SK-N-SH (cell line): ENCODE measurements around the gene ABCA3. TPM values are rescaled to one million over a fixed set of nuclear protein-coding genes. Genes with fewer than 3 reads are reported as not detected.

Experiments used
- CTCF ChIA-PET: fragments of 300-600, 350-600 bp; formaldehyde crosslinking; extraction: SDS; loops from one replicate; lab custom pipeline; 2021; lab: Yijun Ruan, JAX
- POLR2A ChIA-PET: fragments of 350-600 bp; sonication (Branson Sonifier 250); formaldehyde crosslinking; extraction: SDS; loops from one replicate; lab custom pipeline; 2020; ENCODE audit warnings: antibody characterized with exemption, inconsistent platforms; lab: Yijun Ruan, JAX
- DNase-seq: peaks from one replicate; pipeline ENCODE4 v3.0.0; 2012
- H2AFZ ChIP-seq: fragments of 200-600 bp; sonication (generic); 2 replicates; pipeline ENCODE4 v1.8.1; 2016; ENCODE audit warnings: antibody characterized with exemption, mild to moderate bottlenecking, low read depth
- H3F3A ChIP-seq: fragments of 200-600 bp; sonication (generic); replicated peaks from 2 replicates; pipeline ENCODE3; 2016; ENCODE audit warnings: antibody characterized with exemption, mild to moderate bottlenecking; ENCODE audit not compliant: insufficient read depth
- H3K27ac ChIP-seq, 2 experiments: fragments of 200-500 bp in 1 of 2; fragments of 200-600 bp in 1 of 2; sonication (Bioruptor generic) in 1 of 2; sonication (generic), shearing (Covaris generic) in 1 of 2; 2 replicates each; pipeline versions ENCODE4 v1.5.1 to v1.6.1; 2014 to 2016; ENCODE audit warnings: low read depth in 2 of 2, inconsistent platforms in 1 of 2, low read length in 1 of 2, mild to moderate bottlenecking in 1 of 2, mixed read lengths in 1 of 2
- H3K27me3 ChIP-seq: fragments of 200-600 bp; sonication (generic), shearing (Covaris generic); 2 replicates; pipeline ENCODE4 v1.6.1; 2016; ENCODE audit warnings: mixed run types; ENCODE audit not compliant: insufficient read depth
- H3K36me3 ChIP-seq, 2 experiments: fragments of 200-500 bp in 1 of 2; fragments of 200-600 bp in 1 of 2; sonication (Bioruptor generic) in 1 of 2; sonication (generic) in 1 of 2; replicated peaks in 1 of 2; 2 replicates each; pipeline versions ENCODE3 to v1.5.1; 2014 to 2016; ENCODE audit warnings: low read length in 1 of 2, mild to moderate bottlenecking in 1 of 2; ENCODE audit not compliant: insufficient read depth in 2 of 2, control insufficient read depth in 1 of 2
- H3K4me1 ChIP-seq, 2 experiments: fragments of 200-500 bp in 1 of 2; fragments of 200-600 bp in 1 of 2; sonication (Bioruptor generic) in 1 of 2; sonication (generic), shearing (Covaris generic) in 1 of 2; 2 replicates each; pipeline versions ENCODE4 v1.5.1 to v1.6.1; 2014 to 2016; ENCODE audit warnings: low read depth in 1 of 2, low read length in 1 of 2, mixed run types in 1 of 2; ENCODE audit not compliant: insufficient read depth in 2 of 2, control insufficient read depth in 1 of 2
- H3K4me2 ChIP-seq: fragments of 200-600 bp; sonication (generic), shearing (Covaris generic); 2 replicates; pipeline ENCODE4 v1.6.1; 2017; ENCODE audit warnings: mixed run types
- H3K4me3 ChIP-seq, 2 experiments: fragments of 200-500 bp in 1 of 2; fragments of 200-600 bp in 1 of 2; sonication (Bioruptor generic) in 1 of 2; sonication (generic), shearing (Covaris generic) in 1 of 2; 2 replicates each; pipeline versions ENCODE4 v1.5.1 to v1.8.1; 2014 to 2016; ENCODE audit warnings: low read depth in 2 of 2, inconsistent platforms in 1 of 2, low read length in 1 of 2, mild to moderate bottlenecking in 1 of 2, mixed read lengths in 1 of 2, moderate library complexity in 1 of 2
- H3K79me2 ChIP-seq: fragments of 200-600 bp; sonication (generic); 2 replicates; pipeline ENCODE4 v1.8.1; 2017; ENCODE audit warnings: mild to moderate bottlenecking; ENCODE audit not compliant: insufficient read depth
- H3K9ac ChIP-seq: fragments of 200-600 bp; sonication (generic); 2 replicates; pipeline ENCODE4 v1.6.1; 2017; ENCODE audit warnings: mixed run types
- H3K9me2 ChIP-seq: fragments of 200-600 bp; sonication (generic); 2 replicates; pipeline ENCODE4 v1.6.1; 2017; ENCODE audit warnings: mixed run types
- H3K9me3 ChIP-seq: fragments of 200-600 bp; sonication (generic); 2 replicates; pipeline ENCODE4 v1.6.1; 2017; ENCODE audit warnings: mixed run types, mild to moderate bottlenecking, moderate library complexity
- H4K20me1 ChIP-seq: fragments of 200-600 bp; sonication (generic); 2 replicates; pipeline ENCODE4 v1.6.1; 2017; ENCODE audit warnings: mild to moderate bottlenecking, mixed run types; ENCODE audit not compliant: insufficient read depth
- CHD2 ChIP-seq: fragments of 150-350 bp; IDR thresholded peaks from 2 replicates; pipeline ENCODE4 v1.6.1; 2018; ENCODE audit warnings: low read length; ENCODE audit not compliant: partially characterized antibody
- ELF1 ChIP-seq: IDR thresholded peaks from 2 replicates; pipeline ENCODE4 v1.4.0; 2012
- EZH2phosphoT487 ChIP-seq: fragments of 200-600 bp; sonication (generic); IDR thresholded peaks from 2 replicates; pipeline ENCODE4 v1.6.1; 2017; ENCODE audit warnings: low read depth, mixed run types, mild to moderate bottlenecking, antibody characterized with exemption, moderate library complexity, borderline replicate concordance
- FOSL2 ChIP-seq: IDR thresholded peaks from 2 replicates; pipeline ENCODE4 v1.4.0; 2012; ENCODE audit warnings: low read depth, mild to moderate bottlenecking, moderate library complexity, borderline replicate concordance
- RAD21 ChIP-seq: IDR thresholded peaks from 2 replicates; pipeline ENCODE4 v1.6.1; 2012; ENCODE audit warnings: mild to moderate bottlenecking, low read length
- RCOR1 ChIP-seq: fragments of 150-350 bp; IDR thresholded peaks from 2 replicates; pipeline ENCODE4 v1.6.1; 2017; ENCODE audit warnings: antibody characterized with exemption, low read length
- RFX5 ChIP-seq: IDR thresholded peaks from 2 replicates; pipeline ENCODE4 v1.6.1; 2012; ENCODE audit warnings: mild to moderate bottlenecking, improper control_type of control experiment, low read length
- SMC3 ChIP-seq: IDR thresholded peaks from 2 replicates; pipeline ENCODE4 v1.6.1; 2012; ENCODE audit warnings: low read depth, low read length, improper control_type of control experiment
- TEAD4 ChIP-seq: IDR thresholded peaks from 2 replicates; pipeline ENCODE4 v1.4.0; 2012; ENCODE audit warnings: mild to moderate bottlenecking, borderline replicate concordance; ENCODE audit not compliant: insufficient read depth
- YY1 ChIP-seq: IDR thresholded peaks from 2 replicates; pipeline ENCODE4 v1.4.0; 2012; ENCODE audit warnings: low read depth, mild to moderate bottlenecking
- WGBS: methylation state at CpG from one replicate; pipeline ENCODE4 v1.1.6; 2017; ENCODE audit warnings: low lambda C conversion rate; 5-methylcytosine and 5-hydroxymethylcytosine counted together
- polyA plus RNA-seq, 3 experiments: library from polyadenylated mRNA; depleted of rRNA; stranded (reverse); fragments of >200 nt; gene quantifications; 2 replicates each; pipeline ENCODE4 v1.2.3, GENCODE V29; 2012
- TF ChIP-seq, protein P1 (sequence below): IDR thresholded peaks from 2 replicates; pipeline ENCODE4; 2012
- TF ChIP-seq, protein P2 (sequence below): fragments of 150-350 bp; IDR thresholded peaks from 2 replicates; pipeline ENCODE4 v1.6.1; 2016; ENCODE audit warnings: mild to moderate bottlenecking, low read depth, low read length
- TF ChIP-seq, protein P3 (sequence below): IDR thresholded peaks from 2 replicates; pipeline ENCODE4 v1.6.1; 2012; ENCODE audit warnings: mild to moderate bottlenecking, low read depth, low read length, moderate library complexity
- TF ChIP-seq, protein P4 (sequence below): IDR thresholded peaks from 2 replicates; pipeline ENCODE4 v1.4.0; 2012; ENCODE audit warnings: low read depth, borderline replicate concordance
- TF ChIP-seq, protein P5 (sequence below): IDR thresholded peaks from 2 replicates; pipeline ENCODE4 v1.4.0; 2012; ENCODE audit warnings: low read depth, borderline replicate concordance
- TF ChIP-seq, protein P6 (sequence below): IDR thresholded peaks from 2 replicates; pipeline ENCODE4 v1.4.0; 2012; ENCODE audit warnings: low read depth
- TF ChIP-seq, protein P7 (sequence below): fragments of 150-350 bp; IDR thresholded peaks from 2 replicates; pipeline ENCODE4 v1.6.1; 2017; ENCODE audit warnings: antibody characterized with exemption, low read length, low read depth, borderline replicate concordance

The ABCA3 gene
- polyA plus RNA-seq, 1 of the 3 experiments (the other 2 are of a cell fraction): 9.9 TPM

DNA sequence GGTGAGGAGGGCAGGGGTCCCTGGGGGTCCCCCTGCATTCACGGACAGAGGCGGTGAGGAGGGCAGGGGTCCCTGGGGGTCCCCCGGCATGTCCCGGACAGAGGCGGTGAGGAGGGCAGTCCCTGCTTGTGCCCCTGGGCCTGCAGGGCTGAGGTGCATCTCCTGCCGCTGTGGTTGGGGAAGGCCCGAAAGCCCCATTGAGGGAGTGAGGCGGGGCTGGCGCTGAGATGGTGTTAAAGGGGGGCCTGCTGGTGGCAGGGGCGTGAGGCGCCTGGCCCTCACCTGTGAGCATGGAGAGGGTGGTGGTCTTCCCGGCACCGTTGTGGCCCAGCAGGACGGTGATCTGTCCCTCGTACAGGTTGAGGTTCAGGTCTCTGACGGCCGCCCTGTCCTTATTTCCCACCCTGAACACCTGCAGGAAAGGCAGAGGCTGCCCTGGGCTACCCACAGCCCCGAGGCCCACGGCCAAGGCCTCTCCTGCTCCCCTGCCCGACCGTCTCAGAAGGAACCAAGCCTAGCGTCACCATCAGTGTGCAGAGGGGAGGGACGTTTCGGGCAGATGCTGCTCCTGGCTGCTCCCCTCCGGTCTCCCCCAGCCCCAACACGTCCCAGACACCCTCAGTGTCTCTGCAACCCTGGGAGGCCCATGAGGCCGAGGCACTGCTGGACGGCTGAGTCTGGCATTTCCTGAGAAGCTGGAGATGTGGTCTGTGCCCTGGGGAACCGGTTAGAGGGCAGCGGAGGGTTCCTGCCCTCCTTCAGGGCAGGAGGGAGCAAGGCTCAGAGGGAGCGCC, 41.2 kb downstream of the ABCA3 start:
- WGBS: 80% methylated on average over 20 of the region's 31 CpGs
- CTCF ChIA-PET: no interaction called here
- H3K27ac ChIP-seq: no peak overlapping the region

DNA sequence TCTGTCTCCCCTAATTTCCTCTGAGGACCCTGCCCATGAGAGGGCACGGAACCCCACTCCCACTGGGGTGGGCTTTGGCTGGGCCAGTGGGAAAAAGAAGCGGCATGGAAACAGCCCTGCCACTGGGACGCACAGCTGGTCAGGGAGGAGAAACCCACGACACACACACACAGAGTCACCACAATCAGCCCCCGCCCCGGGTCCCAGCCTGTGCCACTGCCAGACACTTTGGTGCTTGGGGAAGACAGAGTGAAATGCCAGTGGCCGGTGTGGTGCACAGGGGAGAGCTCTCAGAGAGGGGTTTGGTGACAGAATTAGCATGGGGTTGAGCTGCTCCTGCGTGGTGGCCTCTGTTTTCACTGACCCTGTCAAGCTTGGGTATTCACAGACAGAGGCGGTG, 41.9 kb downstream of the ABCA3 start:
- ChIA-PET POLR2A (no interaction called here), CTCF (no interaction called here)
- no peak overlapping the region for H3K4me2 ChIP-seq
- H3K79me2 ChIP-seq: no peaks in the 10 kb centered on the region
- no peaks in the 10 kb centered on the region; a peak in 1 of 4 replicates for H3K4me1 ChIP-seq
- H2AFZ ChIP-seq: no peak overlapping the region
- no peaks in the 10 kb centered on the region for H3K9me2 ChIP-seq
- no peak overlapping the region for H3K4me3 ChIP-seq
- DNase-seq: no peak
- whole genome bisulfite sequencing: 83% methylated on average over 8 of the region's 9 CpGs
- H3K27ac ChIP-seq: no peak overlapping the region
- H4K20me1 ChIP-seq: no peaks in the 10 kb centered on the region
- H3K9ac ChIP-seq: no peak overlapping the region
- no peaks in the 10 kb centered on the region for H3K27me3 ChIP-seq
- no peaks in the 10 kb centered on the region for H3K9me3 ChIP-seq
- H3K36me3 ChIP-seq: peaks cover 0 to 3% of the 10 kb centered on the region in 2 experiments
- H3F3A ChIP-seq: no peaks in the 10 kb centered on the region
- TF ChIP-seq, protein P1, sequence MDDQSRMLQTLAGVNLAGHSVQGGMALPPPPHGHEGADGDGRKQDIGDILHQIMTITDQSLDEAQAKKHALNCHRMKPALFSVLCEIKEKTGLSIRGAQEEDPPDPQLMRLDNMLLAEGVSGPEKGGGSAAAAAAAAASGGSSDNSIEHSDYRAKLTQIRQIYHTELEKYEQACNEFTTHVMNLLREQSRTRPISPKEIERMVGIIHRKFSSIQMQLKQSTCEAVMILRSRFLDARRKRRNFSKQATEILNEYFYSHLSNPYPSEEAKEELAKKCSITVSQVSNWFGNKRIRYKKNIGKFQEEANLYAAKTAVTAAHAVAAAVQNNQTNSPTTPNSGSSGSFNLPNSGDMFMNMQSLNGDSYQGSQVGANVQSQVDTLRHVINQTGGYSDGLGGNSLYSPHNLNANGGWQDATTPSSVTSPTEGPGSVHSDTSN: no peak
- TF ChIP-seq SMC3 (no peak), RCOR1 (no peak), YY1 (no peak), EZH2phosphoT487 (no peak), CHD2 (no peak), ELF1 (no peak), FOSL2 (no peak), RFX5 (no peak)
- TF ChIP-seq, protein P2, sequence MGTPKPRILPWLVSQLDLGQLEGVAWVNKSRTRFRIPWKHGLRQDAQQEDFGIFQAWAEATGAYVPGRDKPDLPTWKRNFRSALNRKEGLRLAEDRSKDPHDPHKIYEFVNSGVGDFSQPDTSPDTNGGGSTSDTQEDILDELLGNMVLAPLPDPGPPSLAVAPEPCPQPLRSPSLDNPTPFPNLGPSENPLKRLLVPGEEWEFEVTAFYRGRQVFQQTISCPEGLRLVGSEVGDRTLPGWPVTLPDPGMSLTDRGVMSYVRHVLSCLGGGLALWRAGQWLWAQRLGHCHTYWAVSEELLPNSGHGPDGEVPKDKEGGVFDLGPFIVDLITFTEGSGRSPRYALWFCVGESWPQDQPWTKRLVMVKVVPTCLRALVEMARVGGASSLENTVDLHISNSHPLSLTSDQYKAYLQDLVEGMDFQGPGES: no peak
- TF ChIP-seq, protein P3, sequence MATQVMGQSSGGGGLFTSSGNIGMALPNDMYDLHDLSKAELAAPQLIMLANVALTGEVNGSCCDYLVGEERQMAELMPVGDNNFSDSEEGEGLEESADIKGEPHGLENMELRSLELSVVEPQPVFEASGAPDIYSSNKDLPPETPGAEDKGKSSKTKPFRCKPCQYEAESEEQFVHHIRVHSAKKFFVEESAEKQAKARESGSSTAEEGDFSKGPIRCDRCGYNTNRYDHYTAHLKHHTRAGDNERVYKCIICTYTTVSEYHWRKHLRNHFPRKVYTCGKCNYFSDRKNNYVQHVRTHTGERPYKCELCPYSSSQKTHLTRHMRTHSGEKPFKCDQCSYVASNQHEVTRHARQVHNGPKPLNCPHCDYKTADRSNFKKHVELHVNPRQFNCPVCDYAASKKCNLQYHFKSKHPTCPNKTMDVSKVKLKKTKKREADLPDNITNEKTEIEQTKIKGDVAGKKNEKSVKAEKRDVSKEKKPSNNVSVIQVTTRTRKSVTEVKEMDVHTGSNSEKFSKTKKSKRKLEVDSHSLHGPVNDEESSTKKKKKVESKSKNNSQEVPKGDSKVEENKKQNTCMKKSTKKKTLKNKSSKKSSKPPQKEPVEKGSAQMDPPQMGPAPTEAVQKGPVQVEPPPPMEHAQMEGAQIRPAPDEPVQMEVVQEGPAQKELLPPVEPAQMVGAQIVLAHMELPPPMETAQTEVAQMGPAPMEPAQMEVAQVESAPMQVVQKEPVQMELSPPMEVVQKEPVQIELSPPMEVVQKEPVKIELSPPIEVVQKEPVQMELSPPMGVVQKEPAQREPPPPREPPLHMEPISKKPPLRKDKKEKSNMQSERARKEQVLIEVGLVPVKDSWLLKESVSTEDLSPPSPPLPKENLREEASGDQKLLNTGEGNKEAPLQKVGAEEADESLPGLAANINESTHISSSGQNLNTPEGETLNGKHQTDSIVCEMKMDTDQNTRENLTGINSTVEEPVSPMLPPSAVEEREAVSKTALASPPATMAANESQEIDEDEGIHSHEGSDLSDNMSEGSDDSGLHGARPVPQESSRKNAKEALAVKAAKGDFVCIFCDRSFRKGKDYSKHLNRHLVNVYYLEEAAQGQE: no peak
- TF ChIP-seq, protein P4, sequence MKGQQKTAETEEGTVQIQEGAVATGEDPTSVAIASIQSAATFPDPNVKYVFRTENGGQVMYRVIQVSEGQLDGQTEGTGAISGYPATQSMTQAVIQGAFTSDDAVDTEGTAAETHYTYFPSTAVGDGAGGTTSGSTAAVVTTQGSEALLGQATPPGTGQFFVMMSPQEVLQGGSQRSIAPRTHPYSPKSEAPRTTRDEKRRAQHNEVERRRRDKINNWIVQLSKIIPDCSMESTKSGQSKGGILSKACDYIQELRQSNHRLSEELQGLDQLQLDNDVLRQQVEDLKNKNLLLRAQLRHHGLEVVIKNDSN: no peak
- TF ChIP-seq, protein P5, sequence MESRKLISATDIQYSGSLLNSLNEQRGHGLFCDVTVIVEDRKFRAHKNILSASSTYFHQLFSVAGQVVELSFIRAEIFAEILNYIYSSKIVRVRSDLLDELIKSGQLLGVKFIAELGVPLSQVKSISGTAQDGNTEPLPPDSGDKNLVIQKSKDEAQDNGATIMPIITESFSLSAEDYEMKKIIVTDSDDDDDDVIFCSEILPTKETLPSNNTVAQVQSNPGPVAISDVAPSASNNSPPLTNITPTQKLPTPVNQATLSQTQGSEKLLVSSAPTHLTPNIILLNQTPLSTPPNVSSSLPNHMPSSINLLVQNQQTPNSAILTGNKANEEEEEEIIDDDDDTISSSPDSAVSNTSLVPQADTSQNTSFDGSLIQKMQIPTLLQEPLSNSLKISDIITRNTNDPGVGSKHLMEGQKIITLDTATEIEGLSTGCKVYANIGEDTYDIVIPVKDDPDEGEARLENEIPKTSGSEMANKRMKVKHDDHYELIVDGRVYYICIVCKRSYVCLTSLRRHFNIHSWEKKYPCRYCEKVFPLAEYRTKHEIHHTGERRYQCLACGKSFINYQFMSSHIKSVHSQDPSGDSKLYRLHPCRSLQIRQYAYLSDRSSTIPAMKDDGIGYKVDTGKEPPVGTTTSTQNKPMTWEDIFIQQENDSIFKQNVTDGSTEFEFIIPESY: no peak
- TF ChIP-seq, protein P6, sequence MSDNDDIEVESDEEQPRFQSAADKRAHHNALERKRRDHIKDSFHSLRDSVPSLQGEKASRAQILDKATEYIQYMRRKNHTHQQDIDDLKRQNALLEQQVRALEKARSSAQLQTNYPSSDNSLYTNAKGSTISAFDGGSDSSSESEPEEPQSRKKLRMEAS: no peak

More for the DNA sequence above, 41.2 kb downstream of the ABCA3 start:
- Histone ChIP-seq H3K9me2 (no peaks in the 10 kb centered on the region), H3F3A (no peaks in the 10 kb centered on the region), H3K9ac (no peak overlapping the region), H3K4me1 (no peaks in the 10 kb centered on the region; a peak in 1 of 4 replicates), H3K79me2 (no peaks in the 10 kb centered on the region), H3K9me3 (no peaks in the 10 kb centered on the region), H2AFZ (no peak overlapping the region), H3K4me3 (no peak overlapping the region), H3K36me3 (peaks cover 0 to 3% of the 10 kb centered on the region in 2 experiments), H4K20me1 (no peaks in the 10 kb centered on the region), H3K4me2 (no peak overlapping the region), H3K27me3 (no peaks in the 10 kb centered on the region)
- POLR2A ChIA-PET: no interaction called here
- no peak for DNase-seq
- TF ChIP-seq TEAD4: no peak
- TF ChIP-seq, protein P7, sequence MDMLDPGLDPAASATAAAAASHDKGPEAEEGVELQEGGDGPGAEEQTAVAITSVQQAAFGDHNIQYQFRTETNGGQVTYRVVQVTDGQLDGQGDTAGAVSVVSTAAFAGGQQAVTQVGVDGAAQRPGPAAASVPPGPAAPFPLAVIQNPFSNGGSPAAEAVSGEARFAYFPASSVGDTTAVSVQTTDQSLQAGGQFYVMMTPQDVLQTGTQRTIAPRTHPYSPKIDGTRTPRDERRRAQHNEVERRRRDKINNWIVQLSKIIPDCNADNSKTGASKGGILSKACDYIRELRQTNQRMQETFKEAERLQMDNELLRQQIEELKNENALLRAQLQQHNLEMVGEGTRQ: no peak
- TF ChIP-seq RAD21: no peak
